Muscle of leg (tissue), 11 donors: ENCODE data around the gene GUF1. TPM values are rescaled to one million over a fixed set of nuclear protein-coding genes. Genes with fewer than 3 reads are reported as not detected.
A peak's percentile ranks its signal among the peaks of the same experiment; 100 is the strongest.

ENCODE experiments used
- DNase-seq: peaks from one replicate; pipeline ENCODE4 v3.0.0; 2013
- H3K27ac ChIP-seq: one replicate; pipeline ENCODE4 v1.5.1; 2013; ENCODE audit warnings: mild to moderate bottlenecking, low read length, control low read depth
- H3K27me3 ChIP-seq: one replicate; pipeline ENCODE4 v1.6.1; 2013; ENCODE audit warnings: low read length; ENCODE audit not compliant: control insufficient read depth, insufficient read depth
- H3K36me3 ChIP-seq: one replicate; pipeline ENCODE4 v1.6.1; 2013; ENCODE audit warnings: low read length; ENCODE audit not compliant: control insufficient read depth, insufficient read depth
- H3K4me1 ChIP-seq: one replicate; pipeline ENCODE4 v1.6.1; 2013; ENCODE audit warnings: low read length; ENCODE audit not compliant: control insufficient read depth, insufficient read depth
- H3K4me3 ChIP-seq: one replicate; pipeline ENCODE4 v1.5.1; 2013; ENCODE audit warnings: low read length, control low read depth
- H3K9me3 ChIP-seq: replicated peaks from 2 replicates; pipeline ENCODE4 v1.6.1; 2013; ENCODE audit warnings: low read depth, low read length; ENCODE audit not compliant: control insufficient read depth
- WGBS: methylation state at CpG from one replicate; pipeline ENCODE4 v1.1.5; 2013; ENCODE audit warnings: missing lambda C conversion rate; ENCODE audit not compliant: insufficient coverage; 5-methylcytosine and 5-hydroxymethylcytosine counted together
- polyA plus RNA-seq, 8 donors: library from polyadenylated mRNA; unstranded; fragments of 120-200 nt; gene quantifications; one replicate each; pipeline versions ENCODE4 v1.2.1 to v1.2.3, GENCODE V29; 2013; ENCODE audit warnings: inconsistent platforms in 1 of 8, low replicate concordance in 1 of 8; ENCODE audit not compliant: insufficient read length in 8 of 8, insufficient read depth in 1 of 8
- total RNA-seq: library from RNA; stranded (reverse); fragments of 120-200 nt; gene quantifications from one replicate; pipeline ENCODE4 v1.2.4, GENCODE V29; 2013

GUF1 gene
- total and polyA plus RNA-seq, 9 donors, result 15.4 to 22.7 (median 17.5) TPM

GRCh38 chr4:44684648-44685047 is 6.4 kb downstream of the GUF1 start:
- Histone ChIP-seq H3K9me3 (no peaks in the 10 kb centered on the region), H3K4me3 (no peak overlapping the region), H3K4me1 (no peaks in the 10 kb centered on the region), H3K36me3 (peaks cover 20% of the 10 kb centered on the region), H3K27me3 (no peaks in the 10 kb centered on the region), H3K27ac (no peak overlapping the region)
- WGBS, result no CpG with 5 or more reads among the region's 1 CpG
- no peak for DNase-seq

GRCh38 chr4:44700427-44700826 is 22.2 kb downstream of the GUF1 start:
- H3K4me1 ChIP-seq, result no peaks in the 10 kb centered on the region
- WGBS, result no CpG with 5 or more reads among the region's 1 CpG
- H3K27ac ChIP-seq, result no peak overlapping the region
- H3K36me3 ChIP-seq, result peaks cover 21% of the 10 kb centered on the region
- no peak for DNase-seq
- H3K9me3 ChIP-seq, result no peaks in the 10 kb centered on the region
- no peaks in the 10 kb centered on the region for H3K27me3 ChIP-seq
- H3K4me3 ChIP-seq, result no peak overlapping the region

GRCh38 chr4:44701037-44701436 is 22.8 kb downstream of the GUF1 start:
- H3K9me3 ChIP-seq, result no peaks in the 10 kb centered on the region
- no peaks in the 10 kb centered on the region for H3K4me1 ChIP-seq
- no peak overlapping the region for H3K4me3 ChIP-seq
- H3K36me3 ChIP-seq, result peaks cover 20% of the 10 kb centered on the region
- H3K27ac ChIP-seq, result no peak overlapping the region
- WGBS, result no CpG with 5 or more reads among the region's 2 CpGs
- H3K27me3 ChIP-seq, result no peaks in the 10 kb centered on the region
- no peak for DNase-seq

GRCh38 chr4:44704673-44705072 is 26.5 kb downstream of the GUF1 start:
- Histone ChIP-seq H3K27me3 (no peaks in the 10 kb centered on the region), H3K4me3 (no peak overlapping the region), H3K4me1 (no peaks in the 10 kb centered on the region), H3K9me3 (no peaks in the 10 kb centered on the region), H3K27ac (no peak overlapping the region), H3K36me3 (peaks cover 11% of the 10 kb centered on the region)
- WGBS, result no CpG with 5 or more reads among the region's 4 CpGs
- DNase-seq, result no peak

GRCh38 chr4:44713125-44713524 is 34.9 kb downstream of the GUF1 start:
- DNase-seq, result no peak
- no peaks in the 10 kb centered on the region for H3K9me3 ChIP-seq
- H3K27ac ChIP-seq, result no peak overlapping the region
- H3K4me1 ChIP-seq, result no peaks in the 10 kb centered on the region
- H3K4me3 ChIP-seq, result no peak overlapping the region
- H3K27me3 ChIP-seq, result no peaks in the 10 kb centered on the region
- WGBS, result 80% methylated on average over 1 of the region's 1 CpG
- peaks cover 3% of the 10 kb centered on the region for H3K36me3 ChIP-seq

GRCh38 chr4:44716597-44716996 is 38.4 kb downstream of the GUF1 start:
- no peak for DNase-seq
- Histone ChIP-seq H3K4me1 (no peaks in the 10 kb centered on the region), H3K36me3 (no peaks in the 10 kb centered on the region), H3K27me3 (no peaks in the 10 kb centered on the region), H3K4me3 (no peak overlapping the region), H3K9me3 (no peaks in the 10 kb centered on the region), H3K27ac (no peak overlapping the region)
- no CpG with 5 or more reads among the region's 5 CpGs for WGBS

- H3K4me3 ChIP-seq, result no peak overlapping the region
- H3K27ac ChIP-seq, result no peak overlapping the region
- H3K27me3 ChIP-seq, result no peaks in the 10 kb centered on the region
- DNase-seq, result no peak
- no peaks in the 10 kb centered on the region for H3K36me3 ChIP-seq
- no peaks in the 10 kb centered on the region for H3K9me3 ChIP-seq
- WGBS, result 78% methylated on average over 3 of the region's 4 CpGs
- H3K4me1 ChIP-seq, result peaks cover under 1% of the 10 kb centered on the region
These were observed 42.2 kb downstream of the GUF1 start for GRCh38 chr4:44720371-44720770.

DNA sequence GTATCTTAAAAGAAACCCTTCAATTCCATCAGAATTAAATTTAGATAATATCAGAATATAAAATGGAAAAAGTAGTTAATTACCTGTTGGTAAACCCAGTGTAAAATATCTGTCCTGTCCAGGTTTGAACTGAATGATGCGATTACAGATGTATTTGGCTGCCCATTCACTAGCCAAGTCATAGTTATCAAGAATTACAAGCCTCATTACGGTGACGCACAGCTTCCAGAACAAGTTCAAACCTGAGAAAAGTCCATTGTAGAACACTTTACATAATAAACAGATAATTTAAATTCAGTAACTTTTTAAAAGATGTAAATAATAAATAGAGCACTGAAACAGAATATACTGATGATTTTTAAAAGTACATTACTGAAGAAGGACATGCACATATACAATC is 43.8 kb downstream of the GUF1 start:
- no peaks in the 10 kb centered on the region for H3K27me3 ChIP-seq
- no peak overlapping the region for H3K27ac ChIP-seq
- no peak overlapping the region for H3K4me3 ChIP-seq
- DNase-seq, result no peak
- H3K9me3 ChIP-seq, result no peaks in the 10 kb centered on the region
- H3K4me1 ChIP-seq, result peaks cover 6% of the 10 kb centered on the region
- 100% methylated on average over 2 of the region's 3 CpGs for WGBS
- H3K36me3 ChIP-seq, result no peaks in the 10 kb centered on the region

DNA sequence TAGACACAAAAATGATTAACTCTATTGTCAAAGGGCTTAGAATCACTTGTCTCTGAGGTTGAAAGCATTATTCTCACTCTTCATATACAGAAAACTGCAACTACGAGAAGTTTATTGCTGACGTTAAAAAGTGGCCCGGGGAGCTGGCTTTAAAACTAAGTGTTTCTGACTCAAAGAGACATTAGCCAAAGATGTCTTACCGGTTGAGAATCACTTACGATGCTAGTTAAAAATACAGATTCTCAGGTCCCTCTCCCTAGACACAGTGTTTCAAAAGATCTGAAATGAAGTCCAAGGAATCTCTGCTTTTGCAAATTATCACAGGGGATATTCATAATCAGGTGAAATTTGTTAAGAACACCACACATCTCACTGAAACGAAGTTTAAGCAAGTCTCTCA is 46.9 kb downstream of the GUF1 start:
- peak; percentile 3 for DNase-seq
- Histone ChIP-seq H3K9me3 (no peaks in the 10 kb centered on the region), H3K27me3 (no peaks in the 10 kb centered on the region), H3K27ac (no peak overlapping the region), H3K4me1 (peaks cover 6% of the 10 kb centered on the region), H3K4me3 (peak overlapping the region; percentile 71), H3K36me3 (no peaks in the 10 kb centered on the region)
- WGBS, result no CpG with 5 or more reads among the region's 6 CpGs

GRCh38 chr4:44725726-44726037 is 47.5 kb downstream of the GUF1 start:
- WGBS, result 0% methylated on average over 6 of the region's 9 CpGs
- DNase-seq, result no peak

DNA sequence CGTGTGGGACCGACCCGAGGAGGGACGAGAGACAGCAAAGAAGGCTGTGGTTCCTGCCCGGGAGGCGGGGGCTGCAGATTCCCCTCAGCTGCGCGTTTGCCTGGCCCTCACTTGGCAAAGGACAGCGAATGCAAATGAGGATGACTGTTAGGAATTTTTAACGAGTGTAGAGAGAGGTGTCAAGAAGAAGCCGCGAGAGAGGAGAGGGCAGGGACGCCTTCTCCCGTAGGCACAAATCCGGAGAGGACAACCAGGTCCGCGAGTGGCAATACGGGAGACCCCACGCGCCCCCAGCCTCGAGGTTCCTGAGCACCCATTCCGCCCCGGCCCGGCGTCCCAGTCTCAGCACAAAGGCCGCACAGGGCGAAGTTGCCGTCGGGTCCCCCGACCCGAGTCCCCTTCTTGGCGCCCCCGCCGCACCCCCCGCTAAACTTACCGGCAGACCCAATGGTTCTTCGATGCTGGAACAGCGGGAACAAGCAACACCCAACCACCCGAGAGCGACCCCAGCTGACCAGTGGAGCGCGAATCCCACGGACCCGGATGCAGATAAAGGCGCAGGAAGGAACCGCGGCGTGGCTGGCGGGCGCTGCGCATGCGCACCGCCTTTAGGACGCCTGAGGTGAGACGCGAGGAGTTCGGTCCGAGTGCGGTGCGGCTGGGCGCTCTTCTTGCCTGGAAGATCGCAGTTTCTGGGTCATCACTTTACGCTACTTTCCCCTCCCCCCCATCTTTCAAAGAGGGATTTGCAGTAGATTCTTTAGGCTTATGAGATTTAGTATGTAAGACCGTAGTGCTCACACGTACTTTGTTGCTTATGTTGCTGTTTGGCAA is 48.0 kb downstream of the GUF1 start, which contains the start of gene GNPDA2:
TSS of gene GNPDA2 (minus strand) at position 519 of the 834 bp plus-strand sequence. CDS start 4,349 bp downstream, outside the sequence.
- H3K4me1 ChIP-seq, result peaks cover 6% of the 10 kb centered on the region
- DNase-seq, result peak; percentile 96
- 0% methylated on average over 53 of the region's 65 CpGs for WGBS
- no peaks in the 10 kb centered on the region for H3K9me3 ChIP-seq
- H3K27me3 ChIP-seq, result no peaks in the 10 kb centered on the region
- H3K4me3 ChIP-seq, result peak within 1 kb of the TSS; percentile 71
- H3K36me3 ChIP-seq, result no peaks in the 10 kb centered on the region
- peak within 1 kb of the TSS; percentile 83 for H3K27ac ChIP-seq

More at GRCh38 chr4:44725726-44726037, 47.5 kb downstream of the GUF1 start:
- Histone ChIP-seq H3K36me3 (no peaks in the 10 kb centered on the region), H3K4me1 (peaks cover 6% of the 10 kb centered on the region), H3K4me3 (peak overlapping the region; percentile 71), H3K27me3 (no peaks in the 10 kb centered on the region), H3K27ac (peak overlapping the region; percentile 83), H3K9me3 (no peaks in the 10 kb centered on the region)
